GM19395 (cell line): ENCODE results near the gene SH3TC1.

Experiments used
- ATAC-seq: cut with Tn5 transposase; IDR thresholded peaks from one replicate; pipeline ENCODE4 v1.9.1; 2021; ENCODE audit warnings: mild to moderate bottlenecking, moderate library complexity; ENCODE audit not compliant: unreplicated experiment

SH3TC1 gene

GRCh38 chr4:8213121-8213520 is 14.0 kb downstream of the SH3TC1 start:
- ATAC-seq: no peak

- no peak for ATAC-seq
Measured at GRCh38 chr4:8214136-8214535, 15.0 kb downstream of the SH3TC1 start.

- no peak for ATAC-seq
Measured at GRCh38 chr4:8215001-8215427, 15.9 kb downstream of the SH3TC1 start.

GRCh38 chr4:8215641-8216442 is 16.8 kb downstream of the SH3TC1 start:
- ATAC-seq: no peak

GRCh38 chr4:8216443-8217245 is 17.6 kb downstream of the SH3TC1 start:
- ATAC-seq: no peak

- no peak for ATAC-seq
Measured at GRCh38 chr4:8217246-8217511, 18.1 kb downstream of the SH3TC1 start.

- no peak for ATAC-seq
Measured at GRCh38 chr4:8217871-8218270, 18.8 kb downstream of the SH3TC1 start.

- ATAC-seq: no peak
Measured at GRCh38 chr4:8218371-8219031, 19.4 kb downstream of the SH3TC1 start.

- ATAC-seq: no peak
Measured at GRCh38 chr4:8219236-8219635, 20.1 kb downstream of the SH3TC1 start.

- ATAC-seq: peak; percentile 21
Measured at GRCh38 chr4:8220661-8221450, 21.8 kb downstream of the SH3TC1 start.

GRCh38 chr4:8221476-8221875 is 22.4 kb downstream of the SH3TC1 start:
- peak; percentile 57 for ATAC-seq

GRCh38 chr4:8221985-8222384 is 22.9 kb downstream of the SH3TC1 start:
- ATAC-seq: no peak

GRCh38 chr4:8222609-8223388 is 23.7 kb downstream of the SH3TC1 start:
- no peak for ATAC-seq

- ATAC-seq: no peak
Measured at GRCh38 chr4:8224267-8224974, 25.3 kb downstream of the SH3TC1 start.

- ATAC-seq: no peak
Measured at GRCh38 chr4:8224975-8225625, 26.0 kb downstream of the SH3TC1 start.

GRCh38 chr4:8225706-8226443 is 26.8 kb downstream of the SH3TC1 start:
- no peak for ATAC-seq

- ATAC-seq: no peak
Measured at GRCh38 chr4:8227201-8227770, 28.2 kb downstream of the SH3TC1 start.

- ATAC-seq: no peak
Measured at GRCh38 chr4:8227771-8228318, 28.8 kb downstream of the SH3TC1 start.
